NCI-H1436 (cell line): ENCODE results near the gene NCAM2.
"Not testable (repeated sequence)": the region's sequence is repeated elsewhere in the genome, so short reads cannot be mapped to it uniquely, and the experiment has no call there.

Experiments used
- DNase-seq: peaks from one replicate; lab custom pipeline; 2025; lab: John Stamatoyannopoulos, UW

NCAM2 gene

GRCh38 chr21:21309510-21309909 lies 311.3 kb downstream of the NCAM2 start:
- no peak for DNase-seq

GRCh38 chr21:21324297-21324696 lies 326.1 kb downstream of the NCAM2 start:
- DNase-seq, result no peak

DNA sequence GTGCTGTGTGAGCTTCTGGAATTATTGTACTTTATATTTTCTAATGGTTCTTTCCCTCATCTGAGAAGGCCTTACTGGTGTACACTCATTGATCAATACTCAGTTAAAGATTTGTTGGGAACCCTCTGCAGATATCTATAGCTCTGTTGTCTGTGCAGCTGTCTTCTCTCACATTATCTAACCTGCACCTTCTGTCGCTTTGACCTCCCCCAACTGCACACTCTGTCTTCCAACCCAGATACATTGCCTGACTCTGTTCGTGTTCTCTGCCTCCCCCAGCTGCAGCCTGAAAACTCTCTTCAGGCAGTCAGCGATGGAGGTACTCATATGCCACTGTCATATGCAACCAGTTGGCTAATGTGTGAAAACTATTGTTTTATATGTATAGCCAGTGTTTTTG lies 334.3 kb downstream of the NCAM2 start:
- no peak for DNase-seq

DNA sequence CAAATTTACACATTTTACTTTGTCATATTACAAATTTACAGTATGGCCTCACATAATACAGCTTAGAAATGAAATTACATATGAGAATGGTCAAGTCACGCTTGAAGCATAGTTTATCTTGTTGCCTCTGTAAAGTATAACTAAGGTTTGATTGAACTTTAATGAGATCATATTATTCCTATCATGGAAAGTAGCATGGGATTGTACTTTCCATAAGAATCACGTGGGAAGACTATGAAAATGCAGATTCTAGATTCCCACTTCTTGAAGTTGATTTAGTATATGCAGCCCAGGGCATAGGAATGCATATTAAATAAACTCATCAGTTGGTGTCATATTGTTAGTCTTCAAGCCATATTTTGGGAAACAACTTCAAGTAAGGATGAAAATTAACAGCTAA lies 342.8 kb downstream of the NCAM2 start:
- no peak for DNase-seq

DNA sequence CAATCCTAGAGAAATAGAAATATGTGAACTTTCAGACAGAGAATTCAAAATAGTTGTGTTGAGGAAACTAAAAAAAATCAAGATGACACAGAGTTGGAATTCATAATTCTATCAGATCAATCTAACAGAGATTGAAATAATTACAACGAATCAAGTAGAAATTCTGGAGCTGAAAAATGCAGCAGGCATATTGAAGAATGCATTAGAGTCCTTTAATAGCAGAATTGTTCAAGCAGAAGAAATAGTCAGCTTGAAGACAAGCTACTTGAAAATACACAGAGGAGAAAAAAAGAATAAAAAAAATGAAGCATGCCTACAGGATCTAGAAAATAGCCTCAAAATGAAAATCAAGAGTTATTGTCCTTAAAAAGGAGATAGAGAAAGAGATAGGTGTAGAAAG lies 347.1 kb downstream of the NCAM2 start:
- no peak for DNase-seq

DNA sequence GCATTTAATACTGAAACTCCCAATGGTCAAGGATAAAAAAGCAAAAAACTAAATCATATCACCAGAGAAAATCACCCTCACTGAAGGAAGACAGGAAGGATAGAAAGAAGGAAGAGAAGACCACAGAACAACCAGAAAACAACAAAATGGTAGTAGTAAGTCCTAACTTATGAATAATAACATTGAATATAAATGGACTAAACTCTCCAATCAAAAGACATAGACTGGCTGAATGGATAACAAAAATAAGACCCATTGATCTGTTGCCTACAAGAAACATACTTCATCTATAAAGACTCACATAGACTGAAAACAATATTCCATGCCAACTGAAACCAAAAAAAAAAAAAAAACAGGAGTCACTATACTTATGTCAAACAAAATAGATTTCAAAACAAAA lies 347.7 kb downstream of the NCAM2 start:
- DNase-seq, result no peak

- no peak for DNase-seq
Measured at GRCh38 chr21:21366277-21366676, 368.1 kb downstream of the NCAM2 start.

DNA sequence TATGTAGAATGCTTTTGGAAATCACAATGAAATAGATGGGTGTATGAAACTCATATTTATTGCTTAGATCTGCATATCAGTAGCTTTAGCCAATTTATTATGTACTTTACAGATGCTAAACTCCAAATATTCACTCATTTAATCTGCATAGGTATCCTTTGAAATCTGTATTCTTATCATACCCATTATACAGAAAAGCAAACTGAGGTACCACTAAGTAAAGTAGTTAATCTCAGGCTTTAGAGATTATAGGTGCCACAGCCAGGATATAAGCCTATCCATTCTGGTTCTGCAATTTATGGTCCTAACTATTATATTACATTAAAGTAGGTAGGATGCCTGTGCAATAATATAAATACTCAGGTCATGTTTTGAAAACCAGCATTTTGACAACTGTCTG lies 369.4 kb downstream of the NCAM2 start:
- DNase-seq, result no peak

- DNase-seq, result no peak
Measured at GRCh38 chr21:21373969-21374368, 375.8 kb downstream of the NCAM2 start.

GRCh38 chr21:21383126-21383525 lies 384.9 kb downstream of the NCAM2 start:
- no peak for DNase-seq

- no peak for DNase-seq
Measured at GRCh38 chr21:21384977-21385376, 386.8 kb downstream of the NCAM2 start.

GRCh38 chr21:21385404-21385803 lies 387.2 kb downstream of the NCAM2 start:
- DNase-seq, result no peak

GRCh38 chr21:21387916-21388315 lies 389.7 kb downstream of the NCAM2 start:
- no peak for DNase-seq

DNA sequence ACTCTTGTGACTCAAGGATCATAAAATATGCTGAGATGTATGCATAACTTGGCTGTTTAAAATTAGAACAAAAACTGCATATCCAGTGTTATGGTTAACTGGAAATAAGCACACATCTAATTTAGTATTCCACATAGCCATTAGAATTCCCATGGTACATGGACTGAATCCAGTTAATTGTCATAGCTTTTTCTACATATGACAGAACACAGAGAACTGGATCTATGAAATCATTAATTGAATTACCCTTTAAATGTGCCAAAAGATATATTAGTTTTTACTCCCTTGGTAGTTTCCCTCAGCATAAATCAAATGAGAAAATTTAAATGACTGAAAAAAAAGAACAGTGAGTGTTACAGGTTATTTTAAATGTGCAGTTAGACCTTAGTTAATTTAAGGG lies 395.9 kb downstream of the NCAM2 start:
- DNase-seq, result no peak

GRCh38 chr21:21396424-21396823 lies 398.2 kb downstream of the NCAM2 start:
- no peak for DNase-seq

DNA sequence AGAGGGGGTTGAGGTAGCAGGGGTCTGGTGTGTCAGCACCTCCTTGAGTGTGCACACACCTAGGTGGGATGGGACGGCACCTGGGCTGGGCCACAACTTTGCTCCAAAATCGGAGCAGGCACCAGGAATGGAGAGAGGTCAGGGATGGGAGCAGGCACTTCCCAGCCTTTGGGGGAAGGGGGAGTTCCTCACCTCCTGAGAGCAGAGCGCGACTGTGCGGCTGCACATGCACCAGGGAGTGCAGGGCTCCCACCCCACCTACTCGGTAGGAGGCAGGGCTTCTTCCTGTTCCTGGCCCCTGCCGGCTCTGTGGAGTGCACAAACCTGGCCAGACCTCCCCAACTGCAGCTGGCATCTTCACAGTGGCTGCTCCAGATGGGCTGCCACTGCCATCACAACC lies 399.3 kb downstream of the NCAM2 start:
- DNase-seq, result no peak

DNA sequence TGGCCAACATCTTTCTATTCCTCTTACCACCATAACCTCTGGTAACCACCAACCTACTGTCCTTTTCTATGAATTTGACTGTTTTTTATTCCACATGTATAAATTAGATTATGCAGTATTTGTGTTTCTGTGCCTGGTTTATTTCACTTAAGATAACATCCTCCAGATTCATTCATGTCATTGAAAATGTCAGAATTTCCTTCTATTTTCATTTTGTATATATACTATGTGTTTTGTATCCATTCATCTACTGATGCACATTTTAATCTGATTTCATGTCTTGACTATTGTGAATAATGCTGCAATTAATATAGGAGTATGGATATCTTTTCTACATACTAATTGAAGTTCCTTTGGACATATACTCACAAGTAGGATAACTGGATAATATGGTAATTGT lies 403.2 kb downstream of the NCAM2 start:
- DNase-seq, result no peak

GRCh38 chr21:21402187-21402586 lies 404.0 kb downstream of the NCAM2 start:
- DNase-seq, result not testable (repeated sequence)

DNA sequence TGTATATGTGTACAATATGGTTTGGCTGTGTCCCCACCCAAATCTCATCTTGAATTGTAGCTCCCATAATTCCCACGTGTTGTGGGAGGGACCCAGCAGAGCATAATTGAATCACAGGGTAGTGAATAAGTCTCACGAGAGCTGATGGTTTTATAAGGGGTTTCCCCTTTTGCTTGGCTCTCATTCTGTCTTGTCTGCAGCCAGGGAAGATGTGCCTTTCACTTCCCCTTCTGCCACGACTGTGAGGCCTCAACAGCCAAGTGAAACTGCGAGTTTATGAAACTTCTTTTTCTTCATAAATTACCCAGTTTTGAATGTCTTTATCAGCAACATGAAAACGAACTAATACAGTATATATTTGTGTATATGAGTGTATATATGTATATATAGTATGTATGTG lies 406.1 kb downstream of the NCAM2 start:
- not testable (repeated sequence) for DNase-seq

- DNase-seq, result no peak
Measured at GRCh38 chr21:21406921-21407320, 408.7 kb downstream of the NCAM2 start.

DNA sequence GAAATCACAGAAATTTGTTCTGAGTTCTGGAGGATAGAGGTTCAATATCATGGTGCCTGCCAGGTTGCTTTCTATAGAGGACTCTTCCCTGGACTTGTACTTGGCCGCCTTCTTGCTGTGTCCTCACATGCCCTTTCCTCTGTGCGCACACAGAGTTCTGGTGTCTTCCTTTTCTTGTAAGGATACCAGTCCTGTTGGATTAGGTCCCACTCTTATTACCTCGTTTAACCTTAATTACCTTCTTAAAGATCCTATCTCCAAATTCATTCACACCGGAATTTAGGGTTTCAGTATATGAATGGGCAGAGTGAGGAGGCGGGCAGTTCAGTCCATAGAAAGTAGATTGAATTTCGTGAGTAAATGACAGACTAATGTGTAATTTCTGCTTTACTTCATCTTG lies 413.9 kb downstream of the NCAM2 start:
- no peak for DNase-seq

DNA sequence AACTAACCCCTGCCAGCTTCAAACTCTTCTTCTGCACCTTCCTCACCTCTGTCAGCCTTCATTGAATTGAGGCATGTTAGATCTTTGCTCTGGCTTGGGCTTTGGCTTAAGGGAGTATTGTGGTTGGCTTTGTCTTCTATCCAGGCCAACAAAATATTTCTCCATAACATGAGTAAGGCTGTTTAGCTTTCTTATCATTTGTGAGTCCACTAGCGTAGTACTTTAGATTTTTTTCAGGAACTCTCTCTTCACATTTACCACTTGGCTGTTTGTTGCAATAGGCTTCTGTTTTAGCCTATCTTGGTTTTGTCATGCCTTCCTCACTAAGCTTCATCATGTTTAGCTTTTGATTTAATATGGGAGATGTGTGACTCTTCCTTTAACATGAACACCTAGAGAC lies 417.5 kb downstream of the NCAM2 start:
- DNase-seq, result no peak

DNA sequence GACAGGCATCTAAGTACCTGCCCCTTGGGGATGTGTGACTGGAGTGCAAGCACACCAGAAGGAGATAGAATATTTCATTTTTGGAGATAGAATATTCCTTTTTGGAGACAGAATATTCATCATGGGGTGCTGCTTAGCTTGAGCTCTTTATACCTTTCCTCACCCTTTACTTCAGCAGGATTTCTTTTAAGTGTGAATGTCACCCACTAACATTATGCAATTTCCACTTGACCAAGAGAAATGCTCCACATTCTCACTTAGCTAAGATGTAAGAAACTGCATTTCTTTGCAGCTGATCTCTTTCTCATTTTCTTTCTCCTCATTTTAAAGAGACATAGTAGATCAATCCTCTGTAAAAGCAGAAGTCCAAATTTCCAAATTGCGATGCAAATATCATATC lies 436.7 kb downstream of the NCAM2 start:
- DNase-seq, result no peak

DNA sequence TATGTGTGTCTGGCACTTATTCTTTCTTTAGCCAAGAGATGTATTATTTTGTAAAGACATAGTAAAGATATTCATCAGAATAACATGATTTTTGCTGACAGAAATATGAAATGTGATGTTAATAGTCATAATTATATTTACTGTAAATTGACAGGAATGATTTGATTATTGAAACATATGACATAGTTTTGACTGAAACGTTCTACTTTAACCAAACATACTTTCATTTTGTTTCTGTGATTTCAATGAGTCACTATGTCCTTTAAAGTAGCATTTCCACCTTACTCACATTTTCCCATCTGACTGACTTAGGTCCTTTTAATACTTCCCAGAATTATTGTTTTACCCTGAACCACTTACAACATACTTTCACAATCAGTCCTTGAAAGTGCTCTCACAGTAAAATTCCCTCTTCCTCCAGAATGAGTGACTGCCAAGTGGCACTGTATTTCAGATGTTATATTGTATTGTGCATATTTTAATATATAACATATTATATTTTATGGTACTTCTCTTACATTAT lies 437.9 kb downstream of the NCAM2 start:
- DNase-seq, result no peak

DNA sequence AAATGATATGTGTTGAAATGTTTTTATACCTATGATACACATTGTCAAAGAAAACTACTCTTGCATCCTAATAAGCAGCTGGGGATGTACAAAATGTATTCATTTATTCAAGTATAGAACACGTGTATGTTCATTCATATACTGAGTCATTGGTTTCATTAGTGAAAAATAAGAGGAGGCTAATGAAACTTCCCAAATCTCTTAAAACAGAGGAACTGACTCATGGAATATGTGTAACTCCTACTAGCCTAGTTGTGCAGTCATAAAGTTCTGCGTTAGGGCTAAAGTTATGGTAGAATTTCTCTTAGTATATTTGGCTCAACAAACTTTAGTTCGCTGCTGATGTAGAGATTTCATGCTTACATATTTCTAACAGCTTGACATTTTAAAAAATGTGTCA lies 441.6 kb downstream of the NCAM2 start:
- DNase-seq, result no peak
